ENCODE data around the gene SSB.

DNA sequence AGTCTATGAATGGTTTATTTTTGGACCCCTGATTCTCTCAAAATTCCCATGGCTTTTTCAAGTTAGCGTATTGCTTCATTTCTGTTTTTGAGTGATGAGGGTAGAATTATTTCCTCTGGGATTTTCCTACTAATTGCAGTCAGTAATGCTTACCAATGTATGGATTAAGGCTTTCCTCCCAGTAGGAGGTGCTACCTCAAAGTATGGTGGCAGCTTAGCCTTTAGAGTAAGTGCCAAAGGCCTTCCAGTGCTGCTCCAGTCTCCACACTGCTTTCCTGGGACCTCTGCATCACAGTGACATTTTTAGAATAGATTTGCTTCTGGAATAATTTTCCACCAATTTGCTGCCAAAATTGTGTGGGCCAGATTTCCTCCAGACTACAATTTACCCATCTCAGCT is 16.2 kb upstream of the SSB start:
- TF ChIP-seq POLR2AphosphoS5 (IDR thresholded peaks at IDR 0.05): no peak
- no peak for TF ChIP-seq CTCF (IDR thresholded peaks at IDR 0.05)
- TF ChIP-seq POLR2A (IDR thresholded peaks at IDR 0.05; ENCODE audit: low read depth): no peak
- no peak for TF ChIP-seq EP300 (IDR thresholded peaks at IDR 0.05)
